DMS153 (cell line): ENCODE measurements around the gene RNF214.

Source experiments
- DNase-seq: peaks from one replicate; lab custom pipeline; 2025; lab: John Stamatoyannopoulos, UW

The RNF214 gene

GRCh38 chr11:117214404-117215110 is 17.9 kb upstream of the RNF214 start:
- no peak for DNase-seq

- DNase-seq: no peak
Observed at GRCh38 chr11:117217141-117218084, 15.1 kb upstream of the RNF214 start.

- no peak for DNase-seq
Observed at GRCh38 chr11:117218133-117218915, 14.1 kb upstream of the RNF214 start.

- no peak for DNase-seq
Observed at GRCh38 chr11:117219001-117219400, 13.5 kb upstream of the RNF214 start.

- no peak for DNase-seq
Observed at GRCh38 chr11:117219455-117219854, 13.0 kb upstream of the RNF214 start.

- no peak for DNase-seq
Observed at GRCh38 chr11:117219995-117220394, 12.5 kb upstream of the RNF214 start.

GRCh38 chr11:117220568-117220967 is 11.9 kb upstream of the RNF214 start:
- DNase-seq: no peak

- DNase-seq: no peak
Observed at GRCh38 chr11:117220999-117221774, 11.3 kb upstream of the RNF214 start.

GRCh38 chr11:117221775-117222517 is 10.5 kb upstream of the RNF214 start:
- peak; percentile 43 for DNase-seq

GRCh38 chr11:117222991-117223740 is 9.3 kb upstream of the RNF214 start:
- no peak for DNase-seq

- no peak for DNase-seq
Observed at GRCh38 chr11:117223741-117224689, 8.5 kb upstream of the RNF214 start.

GRCh38 chr11:117225553-117226170 is 6.8 kb upstream of the RNF214 start:
- DNase-seq: no peak

GRCh38 chr11:117226388-117227385 is 5.8 kb upstream of the RNF214 start:
- DNase-seq: peak; percentile 59

- no peak for DNase-seq
Observed at GRCh38 chr11:117228091-117228490, 4.4 kb upstream of the RNF214 start.

GRCh38 chr11:117229411-117229810 is 3.1 kb upstream of the RNF214 start:
- no peak for DNase-seq

- DNase-seq: no peak
Observed at GRCh38 chr11:117229931-117230285, 2.6 kb upstream of the RNF214 start.

GRCh38 chr11:117230286-117230961 is 2.0 kb upstream of the RNF214 start:
- DNase-seq: no peak
